GM18505 (cell line): ENCODE results near the gene SH3PXD2B.
"Not testable (repeated sequence)": the region's sequence is repeated elsewhere in the genome, so short reads cannot be mapped to it uniquely, and the experiment has no call there.

Experiments
- ATAC-seq: cut with Tn5 transposase; IDR thresholded peaks from one replicate; pipeline ENCODE4 v1.9.1; 2021; ENCODE audit not compliant: unreplicated experiment
- POLR2A ChIP-seq: IDR thresholded peaks from 4 replicates; pipeline ENCODE4 v1.6.1; 2011; ENCODE audit warnings: borderline replicate concordance; ENCODE audit not compliant: insufficient read depth, insufficient read length; ENCODE audit errors: extremely low read depth

SH3PXD2B gene

GRCh38 chr5:172418862-172419814 lies 35.2 kb downstream of the SH3PXD2B start:
- TF ChIP-seq POLR2A, result no peak
- ATAC-seq, result no peak

- no peak for ATAC-seq
- no peak for TF ChIP-seq POLR2A
These were observed 36.2 kb downstream of the SH3PXD2B start for GRCh38 chr5:172417983-172418630.

- ATAC-seq, result no peak
- TF ChIP-seq POLR2A, result no peak
These were observed 37.0 kb downstream of the SH3PXD2B start for GRCh38 chr5:172417130-172417841.

GRCh38 chr5:172415362-172416275 lies 38.7 kb downstream of the SH3PXD2B start:
- no peak for ATAC-seq
- no peak for TF ChIP-seq POLR2A

GRCh38 chr5:172414531-172415361 lies 39.6 kb downstream of the SH3PXD2B start:
- no peak for ATAC-seq
- no peak for TF ChIP-seq POLR2A

GRCh38 chr5:172413601-172414171 lies 40.6 kb downstream of the SH3PXD2B start:
- TF ChIP-seq POLR2A, result no peak
- no peak for ATAC-seq

- no peak for ATAC-seq
- no peak for TF ChIP-seq POLR2A
These were observed 41.5 kb downstream of the SH3PXD2B start for GRCh38 chr5:172412724-172413286.

GRCh38 chr5:172411484-172412072 lies 42.7 kb downstream of the SH3PXD2B start:
- ATAC-seq, result no peak
- no peak for TF ChIP-seq POLR2A

GRCh38 chr5:172410662-172411483 lies 43.5 kb downstream of the SH3PXD2B start:
- no peak for TF ChIP-seq POLR2A
- ATAC-seq, result no peak

- no peak for TF ChIP-seq POLR2A
- no peak for ATAC-seq
These were observed 44.2 kb downstream of the SH3PXD2B start for GRCh38 chr5:172410160-172410559.

GRCh38 chr5:172409477-172409876 lies 44.8 kb downstream of the SH3PXD2B start:
- ATAC-seq, result not testable (repeated sequence)
